Measurements from ENCODE around the gene LCA5.

Gene LCA5

GRCh38 chr6:79506251-79506650 is 31.0 kb downstream of the LCA5 start:
- Histone ChIP-seq H3K27me3 (replicated peaks; ENCODE audit: insufficient read depth, low read length) (no peaks in the 10 kb centered on the region), H3K4me2 (ENCODE audit: low read depth, low read length) (no peak overlapping the region), H3K79me2 (ENCODE audit: low read length) (no peaks in the 10 kb centered on the region), H3K4me3 (ENCODE audit: low read length) (no peak overlapping the region), H3K9ac (ENCODE audit: low read length) (no peak overlapping the region), H3K36me3 (replicated peaks; ENCODE audit: insufficient read depth, low read length) (no peaks in the 10 kb centered on the region), H2AFZ (ENCODE audit: low read length) (no peak overlapping the region), H4K20me1 (ENCODE audit: insufficient read depth, low read length) (no peaks in the 10 kb centered on the region), H3K9me3 (replicated peaks; ENCODE audit: insufficient read depth, low read length) (no peaks in the 10 kb centered on the region), H3K27ac (ENCODE audit: low read length) (no peak overlapping the region), H3K9me2 (replicated peaks; ENCODE audit: insufficient read depth, low read length) (no peaks in the 10 kb centered on the region), H3F3A (ENCODE audit: insufficient read depth, low read length) (no peaks in the 10 kb centered on the region), H3K4me1 (ENCODE audit: low read length) (no peaks in the 10 kb centered on the region)
- no peak for DNase-seq
- no peak for TF ChIP-seq EZH2 (optimal IDR thresholded peaks at IDR 0.05; ENCODE audit: low read depth, low read length)
- no peak for TF ChIP-seq CTCF (IDR thresholded peaks at IDR 0.05; ENCODE audit: low read length)
- no peak for TF ChIP-seq EZH2phosphoT487 (IDR thresholded peaks at IDR 0.05; ENCODE audit: low read length)

GRCh38 chr6:79504372-79504771 is 32.9 kb downstream of the LCA5 start:
- Histone ChIP-seq H3K9me2 (replicated peaks; ENCODE audit: insufficient read depth, low read length) (no peaks in the 10 kb centered on the region), H3K36me3 (replicated peaks; ENCODE audit: insufficient read depth, low read length) (no peaks in the 10 kb centered on the region), H3F3A (ENCODE audit: insufficient read depth, low read length) (no peaks in the 10 kb centered on the region), H3K9ac (ENCODE audit: low read length) (no peak overlapping the region), H3K27me3 (replicated peaks; ENCODE audit: insufficient read depth, low read length) (no peaks in the 10 kb centered on the region), H3K4me1 (ENCODE audit: low read length) (no peaks in the 10 kb centered on the region), H3K4me2 (ENCODE audit: low read depth, low read length) (no peak overlapping the region), H3K27ac (ENCODE audit: low read length) (no peak overlapping the region), H3K79me2 (ENCODE audit: low read length) (no peaks in the 10 kb centered on the region), H3K4me3 (ENCODE audit: low read length) (no peak overlapping the region), H2AFZ (ENCODE audit: low read length) (no peak overlapping the region), H3K9me3 (replicated peaks; ENCODE audit: insufficient read depth, low read length) (no peaks in the 10 kb centered on the region), H4K20me1 (ENCODE audit: insufficient read depth, low read length) (no peaks in the 10 kb centered on the region)
- TF ChIP-seq EZH2 (optimal IDR thresholded peaks at IDR 0.05; ENCODE audit: low read depth, low read length) (no peak), EZH2phosphoT487 (IDR thresholded peaks at IDR 0.05; ENCODE audit: low read length) (no peak)
- DNase-seq, result no peak

- Histone ChIP-seq H3K27me3 (replicated peaks; ENCODE audit: insufficient read depth, low read length) (no peaks in the 10 kb centered on the region), H2AFZ (ENCODE audit: low read length) (no peak overlapping the region), H3F3A (ENCODE audit: insufficient read depth, low read length) (no peaks in the 10 kb centered on the region), H4K20me1 (ENCODE audit: insufficient read depth, low read length) (no peaks in the 10 kb centered on the region), H3K4me3 (ENCODE audit: low read length) (no peak overlapping the region), H3K27ac (ENCODE audit: low read length) (no peak overlapping the region), H3K36me3 (replicated peaks; ENCODE audit: insufficient read depth, low read length) (no peaks in the 10 kb centered on the region), H3K9ac (ENCODE audit: low read length) (no peak overlapping the region), H3K9me3 (replicated peaks; ENCODE audit: insufficient read depth, low read length) (no peaks in the 10 kb centered on the region), H3K4me2 (ENCODE audit: low read depth, low read length) (no peak overlapping the region), H3K9me2 (replicated peaks; ENCODE audit: insufficient read depth, low read length) (no peaks in the 10 kb centered on the region), H3K4me1 (ENCODE audit: low read length) (no peaks in the 10 kb centered on the region), H3K79me2 (ENCODE audit: low read length) (no peaks in the 10 kb centered on the region)
- DNase-seq, result no peak
- TF ChIP-seq EZH2phosphoT487 (IDR thresholded peaks at IDR 0.05; ENCODE audit: low read length), result no peak
- no peak for TF ChIP-seq EZH2 (optimal IDR thresholded peaks at IDR 0.05; ENCODE audit: low read depth, low read length)
- TF ChIP-seq CTCF (IDR thresholded peaks at IDR 0.05; ENCODE audit: low read length), result no peak
Measured at GRCh38 chr6:79498842-79499241, 38.4 kb downstream of the LCA5 start.

GRCh38 chr6:79495246-79495645 is 42.0 kb downstream of the LCA5 start:
- DNase-seq, result no peak
- H3K36me3 ChIP-seq (replicated peaks; ENCODE audit: insufficient read depth, low read length), result no peaks in the 10 kb centered on the region
- H2AFZ ChIP-seq (ENCODE audit: low read length), result no peak overlapping the region

More at GRCh38 chr6:79495246-79495645, 42.0 kb downstream of the LCA5 start:
- Histone ChIP-seq H3K9ac (ENCODE audit: low read length) (no peak overlapping the region), H3K9me2 (replicated peaks; ENCODE audit: insufficient read depth, low read length) (no peaks in the 10 kb centered on the region), H4K20me1 (ENCODE audit: insufficient read depth, low read length) (no peaks in the 10 kb centered on the region), H3K4me2 (ENCODE audit: low read depth, low read length) (no peak overlapping the region), H3K27me3 (replicated peaks; ENCODE audit: insufficient read depth, low read length) (no peaks in the 10 kb centered on the region), H3K4me3 (ENCODE audit: low read length) (no peak overlapping the region), H3K9me3 (replicated peaks; ENCODE audit: insufficient read depth, low read length) (no peaks in the 10 kb centered on the region), H3K79me2 (ENCODE audit: low read length) (no peaks in the 10 kb centered on the region), H3K4me1 (ENCODE audit: low read length) (no peaks in the 10 kb centered on the region), H3F3A (ENCODE audit: insufficient read depth, low read length) (no peaks in the 10 kb centered on the region), H3K27ac (ENCODE audit: low read length) (no peak overlapping the region)
- TF ChIP-seq CTCF (IDR thresholded peaks at IDR 0.05; ENCODE audit: low read length) (no peak), EZH2phosphoT487 (IDR thresholded peaks at IDR 0.05; ENCODE audit: low read length) (no peak), EZH2 (optimal IDR thresholded peaks at IDR 0.05; ENCODE audit: low read depth, low read length) (no peak)

Data from MM.1S (cell line).